IPS DF 4.7 (cell line): ENCODE data around the gene TMEM132C.

Source experiments
- DNase-seq: peaks from one replicate; pipeline ENCODE4 v3.0.0-alpha.2; 2013; ENCODE audit warnings: low spot score; ENCODE audit errors: extremely low read depth

Gene TMEM132C

GRCh38 chr12:128288357-128288756 lies 21.4 kb downstream of the TMEM132C start:
- DNase-seq: no peak

DNA sequence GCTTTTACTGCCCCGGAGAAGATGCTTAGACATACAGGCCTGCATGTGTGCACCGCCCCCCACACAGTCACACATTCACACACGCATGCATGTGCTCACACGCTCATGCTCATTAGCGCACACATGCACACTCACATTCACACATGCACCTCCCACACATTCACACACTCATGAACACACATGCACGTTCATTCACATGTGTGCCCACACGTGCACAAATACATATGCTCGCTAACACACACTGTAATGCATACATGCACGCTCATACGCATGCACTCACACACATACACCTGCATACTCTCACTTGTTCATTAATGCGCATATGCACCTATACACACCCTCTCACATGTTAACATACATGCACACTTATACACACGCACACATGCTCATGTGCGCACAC lies 21.9 kb downstream of the TMEM132C start:
- no peak for DNase-seq

DNA sequence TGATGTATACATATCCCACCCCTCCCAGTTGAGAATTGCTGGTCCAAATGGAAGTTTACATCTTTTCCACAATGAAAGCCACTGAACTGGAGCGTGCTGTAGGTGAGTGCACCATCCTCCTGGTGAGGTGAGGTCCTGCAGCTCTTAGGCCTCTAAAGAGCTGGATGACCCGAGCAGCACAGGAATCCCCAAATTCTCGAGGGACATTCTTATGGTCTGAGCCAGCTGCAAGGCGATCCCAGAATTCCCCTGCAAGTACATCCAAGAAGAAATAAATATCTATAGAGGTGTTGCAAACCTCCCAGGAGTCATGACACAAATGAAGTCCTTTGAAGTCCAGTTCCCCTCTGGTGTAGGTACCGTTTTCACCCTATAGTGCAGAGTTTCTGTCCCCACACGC lies 24.0 kb downstream of the TMEM132C start:
- DNase-seq: no peak

GRCh38 chr12:128298091-128298748 lies 31.2 kb downstream of the TMEM132C start:
- DNase-seq: no peak

DNA sequence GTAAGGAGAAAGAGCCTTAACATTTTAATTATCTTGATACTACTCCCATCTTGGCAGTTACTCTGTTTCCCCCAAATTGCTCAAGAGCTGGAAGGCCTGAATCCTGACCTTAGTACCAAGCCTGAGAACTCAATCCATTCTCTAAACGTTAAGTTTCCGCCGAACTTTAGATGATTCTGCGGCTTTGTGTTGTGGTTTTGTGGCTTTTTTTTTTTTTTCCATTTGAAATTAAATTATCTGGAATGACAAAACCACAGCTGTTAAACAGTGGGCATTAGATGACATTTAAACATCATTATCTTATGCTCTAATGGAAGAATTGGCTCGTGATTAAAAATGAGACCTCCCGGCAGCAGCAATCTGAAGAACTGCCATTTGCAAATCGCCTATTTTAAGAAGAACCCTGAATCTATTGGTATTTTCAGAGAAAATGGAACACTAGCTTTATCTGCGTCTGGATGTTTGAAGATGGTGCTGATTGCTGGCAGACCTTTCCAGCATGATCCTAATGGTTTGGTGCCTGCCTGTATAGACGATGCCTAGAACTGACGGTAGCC lies 38.4 kb downstream of the TMEM132C start:
- DNase-seq: no peak

DNA sequence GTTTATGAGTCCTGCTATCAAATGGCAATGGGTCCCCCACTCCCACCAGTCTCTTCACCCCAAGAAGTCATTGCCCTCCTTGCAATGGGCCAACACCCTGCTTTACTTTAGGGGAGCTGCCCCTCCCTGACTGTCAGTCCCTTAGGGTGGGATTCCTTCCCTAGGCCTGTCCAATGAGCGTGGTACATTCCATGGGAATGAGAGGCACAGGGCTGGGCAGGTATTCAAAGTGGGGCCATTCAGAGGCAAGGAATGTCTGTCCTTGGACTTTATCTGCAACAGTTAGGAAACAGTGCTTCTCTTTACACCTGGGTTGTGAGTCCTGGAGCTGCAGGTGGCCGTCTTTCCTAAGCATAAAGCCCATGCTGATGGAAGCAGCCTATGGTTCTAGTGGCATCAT lies 40.8 kb downstream of the TMEM132C start:
- DNase-seq: no peak

GRCh38 chr12:128312661-128313060 lies 45.7 kb downstream of the TMEM132C start:
- no peak for DNase-seq

DNA sequence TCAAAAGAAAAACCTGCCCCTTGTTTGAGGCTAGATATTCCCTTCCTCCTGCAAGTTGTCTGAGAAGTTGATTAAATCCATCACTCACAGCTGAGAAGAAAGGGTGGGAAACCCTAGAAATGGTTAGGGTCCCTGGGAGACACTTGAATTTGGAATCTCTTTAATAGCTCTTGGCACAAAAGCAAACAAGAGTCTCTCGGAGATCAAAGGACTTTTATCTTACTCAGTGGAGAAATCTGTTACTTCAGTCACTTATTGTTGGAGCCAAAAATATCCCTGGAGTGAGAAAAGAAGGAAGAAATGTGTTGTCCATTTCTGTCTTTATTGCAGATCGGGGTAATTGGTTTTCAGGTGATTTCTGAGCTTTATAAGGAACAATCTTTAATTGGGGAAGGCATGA lies 47.0 kb downstream of the TMEM132C start:
- DNase-seq: no peak

DNA sequence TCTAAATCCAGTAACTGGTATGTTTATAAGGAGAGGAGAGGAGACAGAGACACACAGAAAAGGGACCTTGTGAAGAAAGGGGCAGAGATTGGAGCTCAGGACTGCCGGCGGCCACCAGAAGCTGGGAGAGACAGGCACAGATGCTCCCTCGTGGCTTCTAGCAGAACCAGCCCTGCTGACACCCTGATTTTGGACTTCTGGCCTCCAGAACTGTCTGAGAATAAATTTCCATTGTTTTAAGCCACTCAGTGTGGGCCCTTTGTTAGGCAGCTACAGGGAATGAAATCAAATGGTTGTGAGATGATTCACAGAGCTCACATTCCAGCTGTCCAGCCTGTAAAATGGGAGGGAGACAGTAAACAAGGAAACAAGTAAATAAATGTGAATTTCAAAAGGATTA lies 47.6 kb downstream of the TMEM132C start:
- DNase-seq: no peak

GRCh38 chr12:128316078-128316477 lies 49.1 kb downstream of the TMEM132C start:
- no peak for DNase-seq

- DNase-seq: no peak
Measured at GRCh38 chr12:128316973-128317526, 50.1 kb downstream of the TMEM132C start.

DNA sequence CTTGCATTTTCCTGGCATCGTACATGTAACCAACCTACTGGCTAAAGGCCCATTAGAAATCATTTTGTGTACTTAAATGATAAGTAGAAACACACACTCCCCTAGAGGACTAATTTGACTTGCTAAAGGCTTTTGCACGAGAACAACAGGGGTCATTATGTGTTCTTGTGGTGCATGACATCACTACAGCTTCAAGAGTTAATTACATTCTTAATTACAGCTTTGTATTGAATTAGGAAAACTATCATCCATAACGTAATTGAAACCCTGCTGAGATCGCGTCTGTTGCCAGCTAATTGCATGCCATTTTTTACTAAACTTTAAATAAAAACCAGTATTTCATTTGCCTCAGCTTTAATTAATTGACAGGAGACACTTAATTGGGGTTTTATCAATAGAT lies 51.4 kb downstream of the TMEM132C start:
- no peak for DNase-seq

- DNase-seq: no peak
Measured at GRCh38 chr12:128318946-128319345, 52.0 kb downstream of the TMEM132C start.

DNA sequence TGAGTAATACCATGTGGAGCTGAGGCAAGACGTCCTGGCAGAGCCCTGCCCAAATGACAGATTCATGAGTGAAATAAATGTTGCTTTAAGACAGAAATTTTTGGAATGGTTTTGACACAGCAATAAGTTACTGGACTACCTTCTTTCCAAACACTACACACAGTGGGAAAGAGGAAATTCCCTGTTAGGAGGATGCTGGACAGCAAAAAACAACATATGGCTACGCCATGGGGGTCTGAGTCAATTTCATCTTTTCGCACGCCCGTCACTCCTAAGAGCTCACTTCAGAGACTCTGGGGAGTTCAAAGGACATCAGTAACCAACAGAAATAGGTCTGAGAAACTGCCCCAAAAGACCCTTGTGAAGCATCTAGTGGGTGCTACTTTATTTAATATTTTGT lies 55.4 kb downstream of the TMEM132C start:
- no peak for DNase-seq

DNA sequence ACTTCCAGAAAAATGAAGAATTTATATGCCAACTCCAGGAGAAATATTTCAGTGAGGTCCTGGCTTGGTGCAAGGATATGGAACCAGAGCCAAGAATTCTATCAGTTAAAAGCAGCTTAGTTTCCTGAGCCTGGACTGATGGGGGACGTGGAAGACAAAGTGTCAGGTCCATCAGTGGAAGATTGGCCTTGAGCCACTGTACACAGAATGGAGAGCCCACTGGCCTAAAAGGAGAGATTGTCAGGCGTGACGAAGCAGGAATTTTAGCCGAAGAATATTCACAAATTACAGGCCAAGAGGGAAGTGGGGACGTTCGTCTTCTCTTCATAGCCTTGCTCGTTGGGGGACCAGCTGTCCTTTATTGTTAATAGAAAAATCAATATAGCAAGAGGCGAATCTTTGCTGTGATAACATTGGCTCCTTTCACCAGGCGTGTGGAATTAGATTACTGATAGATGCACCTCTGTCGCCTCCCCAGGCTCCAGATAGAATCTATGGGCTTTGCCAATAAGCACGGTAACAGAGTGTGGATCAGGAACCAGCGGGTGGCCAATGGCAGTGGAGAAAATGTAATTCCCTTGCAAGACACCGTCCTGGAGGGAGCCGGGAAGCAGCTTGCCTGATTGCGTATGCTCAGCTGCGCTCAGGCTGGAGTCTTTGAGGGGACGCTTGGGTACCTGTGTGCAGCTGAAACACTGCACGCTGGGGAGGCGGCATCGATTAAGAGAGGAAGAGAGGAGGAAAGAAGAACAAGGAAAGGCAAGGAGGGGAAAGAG lies 56.4 kb downstream of the TMEM132C start:
- no peak for DNase-seq

DNA sequence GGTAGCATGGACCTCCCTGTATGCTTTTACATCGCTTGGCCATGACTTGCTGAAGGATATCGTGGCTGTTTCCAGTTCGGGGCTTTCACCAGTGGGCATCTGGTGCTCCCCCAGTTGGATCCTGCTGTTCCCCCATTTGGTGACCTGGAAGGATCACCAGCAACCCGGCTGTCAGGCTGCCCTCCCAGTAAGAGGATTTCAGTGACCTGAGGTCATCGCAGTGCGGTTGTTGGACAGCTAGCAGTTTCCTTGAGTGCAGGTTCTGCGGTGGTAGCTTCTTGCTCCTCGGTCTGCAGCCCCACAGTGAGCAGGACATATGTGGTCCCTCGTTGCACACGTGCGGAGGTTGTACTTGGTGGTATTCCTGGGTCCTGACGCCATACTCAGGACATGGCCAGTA lies 58.7 kb downstream of the TMEM132C start:
- no peak for DNase-seq

GRCh38 chr12:128326406-128326805 lies 59.4 kb downstream of the TMEM132C start:
- DNase-seq: no peak

- no peak for DNase-seq
Measured at GRCh38 chr12:128328961-128329360, 62.0 kb downstream of the TMEM132C start.

DNA sequence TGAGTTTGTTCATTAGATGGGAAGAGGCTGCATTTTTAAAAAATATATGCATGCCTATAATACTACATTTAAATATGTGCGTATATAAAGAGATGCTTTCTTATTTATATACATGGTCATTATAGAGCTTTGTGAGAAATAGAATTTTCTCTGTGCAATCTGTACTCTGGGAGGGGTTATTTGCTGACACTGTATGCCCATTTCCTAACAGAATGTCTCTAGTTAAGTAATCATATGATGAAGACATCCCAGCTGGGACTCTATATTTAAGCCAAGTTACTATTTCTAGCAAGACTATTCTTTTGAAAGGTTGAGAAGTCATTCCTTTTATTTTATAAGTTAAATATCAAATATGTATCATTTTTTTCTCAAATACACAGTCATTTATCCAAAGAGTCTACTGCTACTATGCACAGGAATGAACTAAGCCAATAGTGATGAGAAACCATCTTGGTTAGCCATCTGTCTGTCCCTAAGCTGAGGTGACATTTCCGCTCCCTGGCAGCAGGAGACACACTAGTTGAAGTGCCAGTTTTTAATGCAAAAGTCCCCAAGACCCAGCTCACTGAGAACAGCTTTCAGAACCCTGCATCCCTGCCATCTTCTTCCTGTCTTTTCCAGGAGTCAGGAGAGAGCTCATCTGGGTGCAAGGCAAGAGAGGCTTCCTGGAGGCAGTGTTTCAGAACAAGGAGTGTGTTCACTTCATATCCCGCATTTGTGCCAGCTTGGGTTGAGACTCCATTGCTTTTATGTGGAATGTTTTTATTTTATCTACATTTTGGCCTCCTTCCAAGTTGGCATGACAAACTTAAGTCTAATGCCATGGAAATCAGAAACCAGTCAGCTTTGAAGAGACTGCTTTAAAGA lies 69.5 kb downstream of the TMEM132C start:
- DNase-seq: no peak

GRCh38 chr12:128337071-128337345 lies 70.0 kb downstream of the TMEM132C start:
- no peak for DNase-seq

GRCh38 chr12:128337431-128338170 lies 70.6 kb downstream of the TMEM132C start:
- no peak for DNase-seq
